ENCODE data around the gene RACK1.

RACK1 gene

GRCh38 chr5:181191526-181192336 lies 52.0 kb downstream of the RACK1 start:
- CTCF ChIA-PET, result interaction anchor here (1.0 to 9.1 kb wide), 4 partner anchors 13 to 407 kb away, joined by 3 to 109 read pairs (median 4); partner anchors contain the start of genes TRIM41 and TRIM7
- DNase-seq (ENCODE audit: extremely low spot score), result peak; percentile 92
- TF ChIP-seq CTCF (IDR thresholded peaks at IDR 0.05; ENCODE audit: control extremely low read depth, extremely low read depth, low read depth, missing control alignments), result no peak
- POLR2A ChIA-PET, result interaction anchor here (1.2 to 1.8 kb wide), 2 partner anchors 15 to 31 kb away, joined by 4 to 7 read pairs; partner anchors contain the start of gene TRIM41

GRCh38 chr5:181190711-181191525 lies 52.8 kb downstream of the RACK1 start:
- CTCF ChIA-PET, result interaction anchor here (1.0 to 9.1 kb wide), 8 partner anchors 10 to 407 kb away, joined by 3 to 109 read pairs (median 4); partner anchors contain the start of genes TRIM41 and TRIM7
- TF ChIP-seq CTCF (IDR thresholded peaks at IDR 0.05; ENCODE audit: control extremely low read depth, extremely low read depth, low read depth, missing control alignments), result peak; percentile 36
- DNase-seq (ENCODE audit: extremely low spot score), result no peak
- POLR2A ChIA-PET, result interaction anchor here (1.2 to 2.2 kb wide), 3 partner anchors 16 to 32 kb away, joined by 4 to 8 read pairs (median 7); partner anchors contain the start of gene TRIM41

GRCh38 chr5:181189962-181190710 lies 53.6 kb downstream of the RACK1 start:
- TF ChIP-seq CTCF (IDR thresholded peaks at IDR 0.05; ENCODE audit: control extremely low read depth, extremely low read depth, low read depth, missing control alignments), result no peak
- CTCF ChIA-PET, result interaction anchor here (0.8 to 9.1 kb wide), 7 partner anchors 9 to 35 kb away, joined by 3 to 109 read pairs (median 3); partner anchors contain the start of gene TRIM7
- DNase-seq (ENCODE audit: extremely low spot score), result no peak
- POLR2A ChIA-PET, result interaction anchor here (0.7 to 2.2 kb wide), 3 partner anchors 17 to 65 kb away, joined by 3 to 8 read pairs (median 4); no protein-coding TSS in a partner anchor

GRCh38 chr5:181189363-181189961 lies 54.2 kb downstream of the RACK1 start:
- POLR2A ChIA-PET, result interaction anchor here (0.7 to 2.2 kb wide), 3 partner anchors 18 to 66 kb away, joined by 3 to 8 read pairs (median 4); no protein-coding TSS in a partner anchor
- DNase-seq (ENCODE audit: extremely low spot score), result no peak
- CTCF ChIA-PET, result interaction anchor here (0.8 to 9.1 kb wide), 8 partner anchors 9 to 36 kb away, joined by 3 to 109 read pairs (median 3); partner anchors contain the start of gene TRIM7
- no peak for TF ChIP-seq CTCF (IDR thresholded peaks at IDR 0.05; ENCODE audit: control extremely low read depth, extremely low read depth, low read depth, missing control alignments)

- ChIA-PET POLR2A (interaction anchor here (1.4 to 2.2 kb wide), 2 partner anchors 18 to 55 kb away, joined by 3 to 8 read pairs; no protein-coding TSS in a partner anchor), CTCF (interaction anchor here (0.8 to 9.1 kb wide), 5 partner anchors 16 to 57 kb away, joined by 3 to 109 read pairs (median 3); partner anchors contain the start of gene TRIM7)
- no peak for TF ChIP-seq CTCF (IDR thresholded peaks at IDR 0.05; ENCODE audit: control extremely low read depth, extremely low read depth, low read depth, missing control alignments)
- DNase-seq (ENCODE audit: extremely low spot score), result no peak
These were observed 54.9 kb downstream of the RACK1 start for GRCh38 chr5:181188700-181189362.

Measured in GM10248 (cell line).